Activated CD4-positive, alpha-beta T cell treated with anti-CD3 and anti-CD28 coated beads, Interleukin-2, amount 10 ng/mL, durations not matched to agents 7 days and 5 days (primary cell): Measurements from ENCODE around the gene LGI1. TPM values are rescaled to one million over a fixed set of nuclear protein-coding genes. Genes with fewer than 3 reads are reported as not detected.

Experiments
- CTCF ChIA-PET: fragments of 350-600 bp; sonication (Branson Sonifier 250); formaldehyde crosslinking; loops from one replicate; lab custom pipeline; 2021; ENCODE audit warnings: antibody characterized with exemption; lab: Charles Lee
- POLR2A ChIA-PET: fragments of 350-600 bp; sonication (Branson Sonifier 250); formaldehyde crosslinking; loops from one replicate; lab custom pipeline; 2021; ENCODE audit warnings: antibody characterized with exemption; lab: Charles Lee
- DNase-seq: peaks from one replicate; pipeline ENCODE4 v3.0.0-alpha.2; 2020
- H3K27ac Mint-ChIP-seq: one replicate; pipeline ENCODE4 v1.8.0; 2021; ENCODE audit warnings: mild to moderate bottlenecking, moderate library complexity, mixed read lengths
- H3K27me3 Mint-ChIP-seq: one replicate; pipeline ENCODE4 v1.8.0; 2021; ENCODE audit warnings: mixed read lengths
- H3K36me3 Mint-ChIP-seq: one replicate; pipeline ENCODE4 v1.8.0; 2021; ENCODE audit warnings: low read depth, mixed read lengths
- H3K4me1 Mint-ChIP-seq: one replicate; pipeline ENCODE4 v1.8.0; 2021; ENCODE audit warnings: mixed read lengths
- H3K4me3 Mint-ChIP-seq: one replicate; pipeline ENCODE4 v1.8.0; 2021; ENCODE audit warnings: mild to moderate bottlenecking, moderate library complexity, mixed read lengths
- H3K9me3 Mint-ChIP-seq: one replicate; pipeline ENCODE4 v1.8.0; 2021; ENCODE audit warnings: mixed read lengths
- total RNA-seq, 2 experiments: library from RNA; stranded (reverse); gene quantifications; one replicate each; pipeline ENCODE4 v1.2.3, GENCODE V29; 2021

Gene LGI1
- total RNA-seq, 2 experiments from 2014 or later: not detected

DNA sequence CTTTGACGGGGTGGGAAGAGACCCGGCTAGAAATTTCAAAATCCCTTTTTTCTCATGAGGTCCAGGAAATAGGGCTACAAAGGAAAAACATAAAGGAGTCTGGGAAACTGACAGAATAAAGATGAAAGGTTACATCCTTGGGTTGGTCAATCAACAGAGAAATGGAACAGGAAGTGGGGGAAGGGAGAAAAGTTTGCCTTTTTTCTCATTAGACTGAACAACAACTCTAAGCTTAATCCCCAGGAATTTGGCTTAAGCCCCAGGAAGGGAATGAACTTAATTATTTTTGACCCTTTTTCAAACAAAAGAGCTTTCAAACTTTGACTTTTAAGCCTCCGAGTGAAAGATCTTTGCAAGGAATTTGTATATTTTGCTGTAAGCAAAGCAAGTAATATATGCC lies 32.7 kb downstream of the LGI1 start:
- H3K27ac Mint-ChIP-seq: no peak overlapping the region
- POLR2A ChIA-PET: no interaction called here
- H3K27me3 Mint-ChIP-seq: peaks cover 10% of the 10 kb centered on the region
- no peak for DNase-seq
- H3K36me3 Mint-ChIP-seq: no peaks in the 10 kb centered on the region
- no peaks in the 10 kb centered on the region for H3K4me1 Mint-ChIP-seq
- no peak overlapping the region for H3K4me3 Mint-ChIP-seq
- H3K9me3 Mint-ChIP-seq: no peaks in the 10 kb centered on the region
- CTCF ChIA-PET: no interaction called here

DNA sequence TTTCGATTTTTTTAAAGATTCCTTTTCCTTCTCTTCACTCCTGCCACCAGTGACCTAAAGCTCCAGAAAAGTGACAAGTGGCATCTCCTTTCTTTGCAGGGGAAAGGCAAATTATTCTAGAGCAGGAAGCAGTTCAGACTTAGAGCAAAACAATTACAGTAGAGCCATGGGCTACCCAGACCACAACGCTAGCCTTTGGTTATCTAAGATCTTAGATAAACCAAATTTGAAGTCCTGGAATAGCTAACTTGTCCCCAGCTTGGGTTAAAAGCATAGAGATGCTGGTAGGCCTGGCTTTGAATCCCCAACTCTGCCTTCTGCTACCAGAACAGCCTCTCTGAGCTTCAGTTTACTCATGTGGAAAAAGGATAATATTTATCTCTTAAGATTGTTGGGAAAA lies 38.4 kb downstream of the LGI1 start:
- Mint-ChIP-seq H3K27ac (no peak overlapping the region), H3K4me3 (no peak overlapping the region), H3K4me1 (no peaks in the 10 kb centered on the region), H3K36me3 (no peaks in the 10 kb centered on the region), H3K27me3 (no peaks in the 10 kb centered on the region), H3K9me3 (no peaks in the 10 kb centered on the region)
- CTCF ChIA-PET: no interaction called here
- POLR2A ChIA-PET: no interaction called here
- no peak for DNase-seq

DNA sequence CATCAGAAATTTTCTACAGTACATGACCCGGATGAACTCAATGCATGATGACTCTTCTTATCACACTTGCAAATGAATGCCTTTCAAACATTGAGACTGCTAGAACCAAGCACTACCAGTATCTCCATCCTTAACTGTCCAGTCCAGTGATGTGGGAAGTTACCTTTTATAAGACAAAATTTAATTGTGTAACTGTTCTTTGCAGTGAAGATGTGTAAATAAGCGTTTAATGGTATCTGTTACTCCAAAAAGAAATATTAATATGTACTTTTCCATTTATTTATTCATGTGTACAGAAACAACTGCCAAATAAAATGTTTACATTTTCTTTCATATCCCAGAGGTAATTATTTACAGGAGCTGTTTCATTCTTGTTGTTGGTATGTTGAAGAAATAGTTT lies 40.1 kb downstream of the LGI1 start:
- Mint-ChIP-seq H3K4me1 (no peaks in the 10 kb centered on the region), H3K27me3 (peaks cover 4% of the 10 kb centered on the region), H3K27ac (no peak overlapping the region), H3K36me3 (no peaks in the 10 kb centered on the region), H3K9me3 (no peaks in the 10 kb centered on the region), H3K4me3 (no peak overlapping the region)
- ChIA-PET POLR2A (no interaction called here), CTCF (no interaction called here)
- DNase-seq: no peak

DNA sequence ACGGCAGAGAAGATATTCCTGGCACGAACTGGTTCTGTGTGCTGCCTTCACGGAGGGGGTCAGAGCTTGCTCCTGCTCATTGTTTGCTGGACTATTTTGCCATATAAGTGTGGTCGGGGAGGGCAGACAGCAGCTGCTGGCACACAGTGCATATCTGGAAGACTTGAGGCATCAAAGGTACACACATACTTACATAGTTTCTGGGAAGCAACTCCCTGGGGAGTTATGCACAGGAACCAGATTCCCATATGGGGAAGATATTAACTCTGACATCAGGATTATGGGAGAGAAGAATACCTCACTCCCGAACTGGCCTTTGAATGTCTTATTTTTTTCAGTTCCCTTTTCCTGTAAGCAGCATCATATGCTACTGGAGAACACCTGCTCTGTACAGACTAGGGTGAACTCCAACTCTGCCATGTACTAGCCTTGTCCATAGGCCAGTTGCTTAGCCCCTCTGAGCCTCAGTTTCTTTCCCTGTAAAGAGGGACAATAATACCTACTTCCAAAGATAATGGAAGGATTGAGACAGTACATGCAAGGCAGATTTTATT lies 41.5 kb downstream of the LGI1 start:
- POLR2A ChIA-PET: no interaction called here
- no peaks in the 10 kb centered on the region for H3K9me3 Mint-ChIP-seq
- no peaks in the 10 kb centered on the region for H3K4me1 Mint-ChIP-seq
- no peak overlapping the region for H3K27ac Mint-ChIP-seq
- CTCF ChIA-PET: no interaction called here
- peaks cover 11% of the 10 kb centered on the region for H3K27me3 Mint-ChIP-seq
- H3K36me3 Mint-ChIP-seq: no peaks in the 10 kb centered on the region
- DNase-seq: no peak
- H3K4me3 Mint-ChIP-seq: no peak overlapping the region

DNA sequence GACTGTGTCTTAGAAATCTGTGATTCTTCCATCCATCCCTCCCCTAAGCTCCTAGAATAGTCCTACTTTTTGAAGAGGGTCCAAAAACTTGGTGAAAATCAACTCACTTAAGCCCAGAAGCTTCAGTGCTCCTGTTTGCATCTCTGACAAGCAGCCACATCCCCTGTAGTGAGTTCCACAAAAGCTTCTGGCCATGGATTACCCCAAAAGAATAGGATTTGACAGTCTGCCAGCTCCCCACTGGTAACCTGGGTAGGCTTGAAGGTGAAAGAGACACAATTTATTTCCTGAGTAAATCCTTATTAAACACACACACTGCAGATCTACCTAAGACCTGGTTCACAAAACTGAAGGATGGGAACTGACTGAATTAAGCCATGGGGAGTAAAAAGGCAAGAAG lies 46.5 kb downstream of the LGI1 start:
- CTCF ChIA-PET: interaction anchor here (0.8 to 1.3 kb wide), 2 partner anchors 13 to 24 kb away, joined by 3 to 4 read pairs; no protein-coding TSS in a partner anchor
- H3K27me3 Mint-ChIP-seq: peaks cover 27% of the 10 kb centered on the region
- H3K9me3 Mint-ChIP-seq: no peaks in the 10 kb centered on the region
- H3K36me3 Mint-ChIP-seq: no peaks in the 10 kb centered on the region
- H3K4me3 Mint-ChIP-seq: no peak overlapping the region
- POLR2A ChIA-PET: no interaction called here
- H3K27ac Mint-ChIP-seq: no peak overlapping the region
- no peak for DNase-seq
- no peaks in the 10 kb centered on the region for H3K4me1 Mint-ChIP-seq

DNA sequence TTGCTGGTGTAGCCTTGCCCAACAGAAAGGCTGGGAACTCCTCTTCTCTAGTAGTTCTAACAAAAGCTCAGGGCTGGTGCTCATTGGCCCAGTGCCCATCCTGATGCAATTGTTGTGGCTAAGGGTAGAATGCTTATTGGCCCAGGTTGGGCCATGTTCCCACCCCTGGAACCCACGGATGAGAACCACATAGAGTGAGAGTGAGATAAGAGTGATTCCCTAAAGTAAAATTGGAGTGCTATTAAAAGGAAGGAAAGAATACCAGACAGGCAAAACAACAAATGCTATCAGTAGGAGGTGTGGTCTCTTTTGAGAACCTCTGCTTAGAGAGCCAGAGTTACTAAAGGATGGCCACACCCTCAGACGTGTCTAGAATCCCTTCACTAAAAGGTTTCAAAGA lies 49.2 kb downstream of the LGI1 start:
- no peak for DNase-seq
- no peaks in the 10 kb centered on the region for H3K36me3 Mint-ChIP-seq
- no peaks in the 10 kb centered on the region for H3K9me3 Mint-ChIP-seq
- H3K27ac Mint-ChIP-seq: no peak overlapping the region
- ChIA-PET POLR2A (no interaction called here), CTCF (interaction anchor here (1.3 kb wide), 1 partner anchor 11 kb away, joined by 3 read pairs; no protein-coding TSS in a partner anchor)
- H3K4me3 Mint-ChIP-seq: no peak overlapping the region
- H3K4me1 Mint-ChIP-seq: no peaks in the 10 kb centered on the region
- H3K27me3 Mint-ChIP-seq: peaks cover 29% of the 10 kb centered on the region

DNA sequence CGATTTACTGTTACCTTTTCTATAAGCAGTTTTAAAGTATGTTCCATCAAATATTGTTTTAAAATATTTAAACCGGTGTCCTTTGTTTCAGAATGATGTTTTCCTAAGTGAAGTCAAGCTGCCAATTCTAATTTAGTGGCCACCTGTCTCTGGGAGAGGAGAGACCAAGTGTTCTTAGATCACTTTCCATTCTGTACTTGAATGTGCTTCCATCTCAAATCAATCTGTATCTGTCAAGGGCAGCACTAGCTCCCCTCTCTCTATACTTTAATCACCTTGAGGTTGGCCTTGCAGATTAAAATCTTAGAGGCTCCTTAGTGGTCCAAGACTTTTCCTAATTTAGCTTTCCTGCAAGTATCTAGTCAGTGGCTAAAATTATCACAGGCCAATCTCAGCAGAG lies 49.6 kb downstream of the LGI1 start:
- no peaks in the 10 kb centered on the region for H3K4me1 Mint-ChIP-seq
- ChIA-PET CTCF (interaction anchor here (0.5 to 1.3 kb wide), 2 partner anchors 11 to 70 kb away, joined by 3 to 4 read pairs; no protein-coding TSS in a partner anchor), POLR2A (no interaction called here)
- no peak overlapping the region for H3K4me3 Mint-ChIP-seq
- H3K9me3 Mint-ChIP-seq: no peaks in the 10 kb centered on the region
- DNase-seq: no peak
- H3K27ac Mint-ChIP-seq: no peak overlapping the region
- no peaks in the 10 kb centered on the region for H3K36me3 Mint-ChIP-seq
- peaks cover 25% of the 10 kb centered on the region for H3K27me3 Mint-ChIP-seq

DNA sequence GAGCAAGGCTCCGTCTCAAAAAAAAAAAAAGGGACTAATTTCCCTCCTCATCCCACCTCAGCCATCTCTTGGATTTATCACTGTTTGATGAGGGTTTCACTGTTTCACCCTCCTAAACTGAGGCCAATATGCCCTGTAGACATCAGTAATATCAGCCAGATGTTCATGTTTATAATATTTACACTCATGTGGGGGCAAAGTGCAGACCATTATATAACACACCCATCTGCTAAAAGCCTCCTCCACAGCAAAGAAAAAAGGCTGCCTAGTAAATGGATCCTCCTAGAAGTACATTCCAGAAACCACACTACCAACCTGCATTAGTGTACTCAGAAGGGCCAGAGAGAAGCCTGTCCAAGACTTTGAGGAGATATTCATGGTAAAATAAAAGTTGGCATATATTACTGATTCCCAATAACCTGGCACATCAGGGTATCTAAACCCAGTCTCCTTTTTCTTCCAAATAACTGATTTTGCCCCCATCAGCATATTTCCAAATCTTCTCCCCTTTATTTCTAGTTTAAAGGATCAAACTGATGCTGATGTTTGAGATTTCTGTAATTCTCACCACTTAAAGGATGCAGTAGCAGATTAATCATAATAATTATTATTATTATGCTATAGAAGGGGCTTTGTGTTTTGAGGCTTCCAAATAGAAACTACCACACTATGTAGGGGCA lies 55.1 kb downstream of the LGI1 start:
- H3K27ac Mint-ChIP-seq: no peak overlapping the region
- no peak overlapping the region for H3K4me3 Mint-ChIP-seq
- H3K36me3 Mint-ChIP-seq: no peaks in the 10 kb centered on the region
- no peaks in the 10 kb centered on the region for H3K9me3 Mint-ChIP-seq
- H3K4me1 Mint-ChIP-seq: no peaks in the 10 kb centered on the region
- POLR2A ChIA-PET: no interaction called here
- peaks cover 31% of the 10 kb centered on the region for H3K27me3 Mint-ChIP-seq
- CTCF ChIA-PET: no interaction called here
- no peak for DNase-seq

DNA sequence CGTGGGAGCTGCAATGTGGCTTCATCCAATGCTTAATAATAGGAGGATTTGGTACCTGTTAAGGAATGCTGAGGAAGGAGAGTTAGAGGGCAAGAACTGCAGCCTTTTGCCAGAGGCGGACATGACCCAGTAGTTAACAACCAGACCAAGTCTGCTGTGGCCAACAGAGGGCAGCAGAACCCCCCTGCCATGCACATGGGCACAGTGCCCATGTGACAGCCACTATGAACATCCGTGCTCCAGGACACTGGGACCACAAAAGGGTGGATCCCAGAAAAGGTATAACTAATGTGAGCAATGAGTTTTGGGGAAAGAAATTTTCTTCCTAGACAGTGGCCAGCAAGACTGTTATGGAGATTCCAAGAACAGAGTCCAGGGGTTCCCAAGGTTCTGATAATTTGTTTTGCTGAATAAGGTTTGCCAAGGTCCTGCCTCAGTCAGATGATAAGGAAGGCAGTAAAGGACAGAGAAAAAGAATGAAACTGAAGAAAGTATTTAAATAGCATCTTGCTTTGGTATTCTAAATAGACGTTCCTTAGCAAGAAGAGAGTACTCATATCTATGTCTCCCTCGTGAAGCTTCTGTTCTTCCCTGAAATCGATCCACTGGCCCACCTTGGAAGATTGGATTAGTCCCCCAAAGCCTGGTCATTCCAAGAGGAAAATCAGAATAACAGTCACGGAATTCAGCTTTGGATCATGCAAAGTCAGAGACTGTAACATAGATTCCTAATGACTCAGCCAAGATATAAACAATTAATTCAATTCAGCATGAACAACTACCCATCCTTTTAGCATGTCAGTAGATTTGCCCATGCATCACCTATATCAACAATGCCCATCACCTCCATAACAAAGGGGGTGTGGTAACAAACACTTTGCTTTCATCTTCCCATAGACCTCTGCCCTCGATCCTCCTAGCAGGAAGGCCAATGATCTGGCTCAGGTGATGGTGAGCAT lies 56.0 kb downstream of the LGI1 start:
- Mint-ChIP-seq H3K27me3 (peaks cover 31% of the 10 kb centered on the region), H3K9me3 (no peaks in the 10 kb centered on the region), H3K4me3 (no peak overlapping the region), H3K4me1 (no peaks in the 10 kb centered on the region), H3K36me3 (no peaks in the 10 kb centered on the region), H3K27ac (no peak overlapping the region)
- ChIA-PET POLR2A (no interaction called here), CTCF (interaction anchor here (1.3 kb wide), 1 partner anchor 14 kb away, joined by 4 read pairs; no protein-coding TSS in a partner anchor)
- peak; percentile 48 for DNase-seq

DNA sequence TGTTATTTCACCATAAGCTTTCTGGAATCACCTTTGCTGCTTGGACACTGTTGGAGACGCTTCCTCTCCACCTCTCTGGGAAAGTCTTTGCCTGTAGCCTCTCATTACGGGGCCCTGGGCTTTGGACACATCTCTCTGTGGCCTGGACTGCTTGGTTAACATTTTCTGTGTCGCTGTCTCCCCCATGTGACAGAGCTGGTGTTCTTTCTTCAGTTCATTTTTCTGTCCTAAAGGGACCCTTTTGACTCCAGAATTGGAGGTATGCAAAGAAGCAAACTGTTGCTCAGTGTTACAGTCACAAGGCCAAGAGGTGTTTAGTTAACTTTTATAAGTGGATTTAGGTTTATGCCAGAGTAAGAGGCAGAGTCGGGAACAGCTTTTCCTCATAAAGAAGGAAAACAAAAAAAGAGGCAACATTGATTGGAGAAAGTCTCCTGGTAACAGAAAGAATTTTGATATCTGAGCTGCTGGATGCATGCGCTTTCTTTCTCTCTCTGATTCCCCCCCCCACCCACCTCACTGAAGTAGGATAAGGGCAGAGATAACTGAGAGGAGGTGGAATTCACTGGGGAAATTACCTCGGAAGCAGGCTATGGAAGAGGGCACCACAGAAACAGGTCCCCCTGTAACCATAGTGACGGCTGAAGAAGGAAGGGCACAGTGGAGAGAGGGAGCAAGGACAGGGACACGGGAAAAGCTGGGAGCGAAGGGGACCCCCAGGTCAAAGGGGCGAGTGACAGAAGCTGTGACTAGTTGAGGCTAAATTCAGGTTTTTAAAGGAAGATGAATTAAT lies 57.8 kb downstream of the LGI1 start:
- CTCF ChIA-PET: interaction anchor here (1.3 kb wide), 1 partner anchor 12 kb away, joined by 4 read pairs; no protein-coding TSS in a partner anchor
- DNase-seq: no peak
- Mint-ChIP-seq H3K27me3 (peaks cover 36% of the 10 kb centered on the region), H3K27ac (no peak overlapping the region), H3K9me3 (no peaks in the 10 kb centered on the region), H3K4me3 (no peak overlapping the region), H3K4me1 (no peaks in the 10 kb centered on the region), H3K36me3 (no peaks in the 10 kb centered on the region)
- POLR2A ChIA-PET: no interaction called here

DNA sequence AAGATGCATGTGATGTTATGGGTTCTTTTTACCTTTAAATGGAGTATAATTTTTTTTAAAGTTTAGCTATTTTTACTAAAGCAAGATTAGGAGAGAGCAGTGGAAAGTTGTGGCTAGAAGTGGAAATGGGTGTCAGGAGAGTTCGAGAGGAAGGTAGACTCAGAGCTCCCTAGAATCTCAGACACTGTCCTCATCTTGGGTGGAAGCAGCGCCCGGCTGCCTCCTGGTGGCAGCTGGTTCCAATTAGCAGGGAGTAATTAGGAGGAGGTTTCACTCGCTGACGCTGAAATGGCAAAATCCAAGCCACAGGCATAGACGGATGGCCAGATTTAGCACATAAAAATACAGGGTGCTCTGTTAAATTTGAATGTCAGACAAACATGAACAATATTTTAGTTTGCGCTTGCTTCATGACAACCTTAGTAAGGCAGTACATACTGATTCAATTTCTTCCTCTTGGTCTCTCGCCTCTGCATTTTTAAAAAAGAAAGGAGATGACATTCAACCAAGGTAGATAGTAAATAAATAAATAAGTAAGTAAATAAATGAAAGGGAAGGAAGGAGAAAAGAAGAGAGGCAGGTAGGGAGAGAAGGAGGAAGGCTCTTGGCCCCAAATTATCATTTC lies 58.5 kb downstream of the LGI1 start:
- H3K27ac Mint-ChIP-seq: no peak overlapping the region
- H3K27me3 Mint-ChIP-seq: peaks cover 37% of the 10 kb centered on the region
- H3K9me3 Mint-ChIP-seq: no peaks in the 10 kb centered on the region
- H3K36me3 Mint-ChIP-seq: no peaks in the 10 kb centered on the region
- ChIA-PET POLR2A (no interaction called here), CTCF (interaction anchor here (0.6 kb wide), 1 partner anchor 107 kb away, joined by 3 read pairs; no protein-coding TSS in a partner anchor)
- no peak overlapping the region for H3K4me3 Mint-ChIP-seq
- DNase-seq: peak; percentile 27
- H3K4me1 Mint-ChIP-seq: no peaks in the 10 kb centered on the region

DNA sequence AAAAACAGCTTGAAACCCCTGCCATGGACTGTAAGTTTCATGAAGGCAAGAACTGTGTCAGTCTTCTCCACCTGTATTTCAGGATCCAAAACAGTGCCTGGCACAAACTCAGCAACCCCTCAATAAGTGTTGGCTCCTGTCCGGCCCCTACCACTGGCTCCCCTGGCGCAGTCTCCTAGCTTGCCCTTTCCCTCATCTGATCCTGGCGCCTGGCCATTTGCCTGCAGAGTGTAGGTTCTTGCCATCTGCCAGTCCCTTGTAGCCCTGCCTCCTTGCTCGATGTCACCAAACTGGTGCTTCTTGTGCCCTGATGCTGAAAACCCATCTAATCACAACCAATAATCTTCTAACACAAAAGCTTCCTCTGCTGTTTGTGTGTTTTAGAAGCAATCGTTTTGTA lies 60.4 kb downstream of the LGI1 start:
- ChIA-PET CTCF (interaction anchor here (0.7 to 1.1 kb wide), 2 partner anchors 11 to 41 kb away, joined by 3 read pairs; no protein-coding TSS in a partner anchor), POLR2A (no interaction called here)
- Mint-ChIP-seq H3K27ac (no peak overlapping the region), H3K4me3 (no peak overlapping the region), H3K9me3 (no peaks in the 10 kb centered on the region), H3K27me3 (peaks cover 38% of the 10 kb centered on the region), H3K4me1 (no peaks in the 10 kb centered on the region), H3K36me3 (no peaks in the 10 kb centered on the region)
- no peak for DNase-seq
